Common myeloid progenitor, CD34-positive (primary cell): ENCODE results near the gene DUSP9. TPM values are rescaled to one million over a fixed set of nuclear protein-coding genes. Genes with fewer than 3 reads are reported as not detected.
A peak's percentile ranks its signal among the peaks of the same experiment; 100 is the strongest.

ENCODE experiments used
- CTCF ChIA-PET: fragments of 350-600 bp; sonication (Branson Sonifier 250); formaldehyde crosslinking; loops from one replicate; lab custom pipeline; 2021; ENCODE audit warnings: antibody characterized with exemption; lab: Charles Lee
- POLR2A ChIA-PET: fragments of 350-600 bp; sonication (Branson Sonifier 250); formaldehyde crosslinking; loops from one replicate; lab custom pipeline; 2021; ENCODE audit warnings: antibody characterized with exemption; lab: Charles Lee
- DNase-seq, 3 donors: peaks; one replicate each; pipeline versions ENCODE4 v3.0.0 to v3.0.0-alpha.2; 2013
- H3K27ac ChIP-seq, 2 experiments: 1 replicate in 1 of 2; 2 replicates in 1 of 2; pipeline ENCODE4 v1.7.0; 2013; ENCODE audit warnings: inconsistent platforms in 2 of 2, low read length in 2 of 2, mild to moderate bottlenecking in 2 of 2, low read depth in 1 of 2, moderate library complexity in 1 of 2; ENCODE audit not compliant: severe bottlenecking in 2 of 2, insufficient read depth in 1 of 2, poor library complexity in 1 of 2
- H3K27me3 ChIP-seq, 5 experiments: replicated peaks in 2 of 5; 1 replicate in 3 of 5; 2 replicates in 2 of 5; pipeline versions ENCODE4 v1.6.1 to v1.7.0; 2013; ENCODE audit warnings: low read length in 4 of 5, mild to moderate bottlenecking in 2 of 5, moderate library complexity in 2 of 5, inconsistent platforms in 1 of 5; ENCODE audit not compliant: insufficient read depth in 5 of 5, control insufficient read depth in 4 of 5
- H3K36me3 ChIP-seq, 4 experiments: 1 replicate in 2 of 4; 2 replicates in 2 of 4; pipeline versions ENCODE4 v1.6.1 to v1.7.0; 2013; ENCODE audit warnings: low read length in 3 of 4, control low read depth in 1 of 4, mild to moderate bottlenecking in 1 of 4; ENCODE audit not compliant: control insufficient read depth in 4 of 4, insufficient read depth in 4 of 4
- H3K4me1 ChIP-seq, 4 experiments: 1 replicate in 3 of 4; 2 replicates in 1 of 4; pipeline versions ENCODE4 v1.6.1 to v1.7.1; 2013; ENCODE audit warnings: low read length in 3 of 4, mild to moderate bottlenecking in 3 of 4, control low read depth in 1 of 4, inconsistent platforms in 1 of 4, moderate library complexity in 1 of 4; ENCODE audit not compliant: control insufficient read depth in 4 of 4, insufficient read depth in 4 of 4; ENCODE audit errors: control extremely low read depth in 1 of 4
- H3K4me3 ChIP-seq, 7 experiments: 1 replicate in 4 of 7; 2 replicates in 3 of 7; pipeline versions ENCODE4 v1.5.1 to v1.7.0; 2013; ENCODE audit warnings: mild to moderate bottlenecking in 7 of 7, low read length in 6 of 7, moderate library complexity in 6 of 7, inconsistent platforms in 2 of 7, low read depth in 2 of 7, control low read depth in 1 of 7; ENCODE audit not compliant: insufficient read depth in 4 of 7, control insufficient read depth in 1 of 7; ENCODE audit errors: extremely low read depth in 1 of 7
- H3K9me3 ChIP-seq, 5 experiments: 1 replicate in 4 of 5; 2 replicates in 1 of 5; pipeline versions ENCODE4 v1.6.1 to v1.7.1; 2013; ENCODE audit warnings: low read length in 4 of 5, mild to moderate bottlenecking in 2 of 5, inconsistent platforms in 1 of 5, low read depth in 1 of 5, moderate library complexity in 1 of 5; ENCODE audit not compliant: control insufficient read depth in 4 of 5, insufficient read depth in 2 of 5; ENCODE audit errors: control extremely low read depth in 1 of 5
- WGBS: methylation state at CpG from one replicate; pipeline ENCODE4 v1.1.5; 2013; ENCODE audit not compliant: insufficient coverage; 5-methylcytosine and 5-hydroxymethylcytosine counted together
- polyA plus RNA-seq: library from polyadenylated mRNA; unstranded; fragments of 120-200 nt; gene quantifications from one replicate; pipeline ENCODE4 v1.2.1, GENCODE V29; 2013

DUSP9 gene, protein sequence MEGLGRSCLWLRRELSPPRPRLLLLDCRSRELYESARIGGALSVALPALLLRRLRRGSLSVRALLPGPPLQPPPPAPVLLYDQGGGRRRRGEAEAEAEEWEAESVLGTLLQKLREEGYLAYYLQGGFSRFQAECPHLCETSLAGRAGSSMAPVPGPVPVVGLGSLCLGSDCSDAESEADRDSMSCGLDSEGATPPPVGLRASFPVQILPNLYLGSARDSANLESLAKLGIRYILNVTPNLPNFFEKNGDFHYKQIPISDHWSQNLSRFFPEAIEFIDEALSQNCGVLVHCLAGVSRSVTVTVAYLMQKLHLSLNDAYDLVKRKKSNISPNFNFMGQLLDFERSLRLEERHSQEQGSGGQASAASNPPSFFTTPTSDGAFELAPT
- polyA plus RNA-seq, result not detected

DNA sequence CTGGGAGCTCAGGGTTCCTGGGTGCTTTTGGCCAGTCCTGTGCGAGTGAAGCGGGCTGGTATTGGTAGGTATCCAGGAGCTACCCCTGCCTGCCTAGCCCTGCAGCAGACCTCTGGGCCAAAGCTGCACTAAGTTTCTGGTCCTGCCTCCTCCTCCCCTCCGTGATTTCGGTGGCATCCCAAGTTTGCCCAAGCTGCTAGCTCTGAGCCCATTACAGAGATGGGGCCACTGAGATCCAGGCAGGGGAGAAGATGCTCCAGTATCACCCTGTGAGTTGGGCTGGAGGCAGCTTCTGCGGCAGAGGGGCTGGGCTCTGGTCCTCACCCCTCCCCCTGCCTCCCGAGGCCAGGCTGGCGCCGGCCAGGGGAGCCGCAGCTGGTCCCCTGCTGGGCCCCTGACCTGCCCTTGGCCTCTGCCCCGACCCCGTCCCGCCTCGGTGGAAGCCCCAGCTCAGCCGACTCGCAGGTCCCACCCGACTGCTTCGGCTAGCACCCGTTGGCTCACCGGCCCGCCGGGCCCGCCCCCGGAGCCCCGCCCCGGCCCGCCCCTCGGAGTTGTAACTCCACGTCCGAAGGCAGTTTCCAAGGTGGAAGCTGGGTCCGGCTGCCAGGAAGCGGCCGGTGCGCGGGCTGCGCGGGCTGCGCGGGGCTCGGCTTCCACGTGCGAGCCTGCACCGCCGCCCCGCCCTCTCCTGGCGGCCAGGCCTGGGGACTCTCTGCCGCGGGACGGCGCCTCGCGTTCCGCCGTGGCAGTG lies at the start of gene DUSP9:
Gene DUSP9, plus strand, starts transcription at position 584 of the 754 bp plus-strand sequence. CDS start 751 bp downstream, outside the sequence.
- peaks cover 0 to 5% (median 0%) of the 10 kb centered on the region in 5 experiments for H3K9me3 ChIP-seq
- H3K27ac ChIP-seq, result no peak within 1 kb of the TSS
- POLR2A ChIA-PET, result no interaction called here
- peak within 1 kb of the TSS in 1 of 7 experiments; percentile 36 for H3K4me3 ChIP-seq
- H3K4me1 ChIP-seq, result peaks cover 0 to 17% (median 5%) of the 10 kb centered on the region in 4 experiments
- 31% methylated on average over 38 of the region's 53 CpGs for WGBS
- H3K27me3 ChIP-seq, result peaks cover 0 to 72% (median 24%) of the 10 kb centered on the region in 5 experiments
- CTCF ChIA-PET, result interaction anchor here (0.8 to 3.5 kb wide), 10 partner anchors 11 to 107 kb away, joined by 3 to 16 read pairs (median 4); no protein-coding TSS in a partner anchor
- peak in 2 of 3 donors; percentile 17 to 26 for DNase-seq
- no peaks in the 10 kb centered on the region for H3K36me3 ChIP-seq

DNA sequence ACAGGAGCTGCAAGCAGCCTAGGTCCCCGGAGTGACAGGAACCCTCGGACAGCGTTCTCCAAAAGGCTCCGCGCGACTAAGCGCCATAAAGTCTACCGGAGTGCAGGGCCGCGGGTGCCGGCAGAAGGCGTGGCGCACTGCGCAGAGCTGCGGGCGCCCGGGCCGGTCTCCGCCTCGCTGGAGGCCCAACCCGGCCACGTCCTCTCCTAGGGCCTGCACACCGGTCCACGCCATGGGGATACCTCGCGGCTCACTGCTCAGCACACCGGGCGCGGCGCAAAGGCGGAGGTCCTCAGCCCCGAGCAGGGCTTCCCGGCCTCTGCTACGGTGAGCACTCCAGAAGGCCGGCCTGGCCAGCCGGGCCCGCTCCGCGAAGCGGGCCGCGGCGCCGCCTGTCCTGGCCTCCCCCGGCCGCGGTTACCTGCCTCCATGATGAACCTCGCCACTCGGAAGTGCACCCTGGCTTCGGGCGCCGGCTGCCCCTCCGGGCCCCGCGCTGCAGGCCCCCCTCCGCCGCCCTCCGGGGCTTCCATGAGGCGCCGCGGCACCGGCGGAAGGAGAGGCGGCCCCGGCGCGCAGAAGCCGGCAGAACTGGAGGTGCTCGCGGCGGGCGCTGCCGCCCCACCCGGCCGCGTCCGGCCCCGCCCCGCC lies 48.3 kb upstream of the DUSP9 start, which contains the start of gene CCNQ:
Gene CCNQ, minus strand, starts transcription at position 599 of the 651 bp plus-strand sequence. Its CDS starts 66 bp downstream, at position 533.
- Histone ChIP-seq H3K4me1 (peaks cover 6 to 21% (median 10%) of the 10 kb centered on the region in 4 experiments), H3K27me3 (peaks cover 0 to 27% (median 0%) of the 10 kb centered on the region in 5 experiments), H3K36me3 (peaks cover 2 to 18% (median 7%) of the 10 kb centered on the region in 4 experiments), H3K27ac (peak within 1 kb of the TSS in 1 of 2 experiments; percentile 58), H3K4me3 (peak within 1 kb of the TSS; percentile 61 to 89 (median 75)), H3K9me3 (peaks cover 0 to 10% (median 0%) of the 10 kb centered on the region in 5 experiments)
- POLR2A ChIA-PET, result interaction anchor here (1.3 kb wide), 1 partner anchor 29 kb away, joined by 3 read pairs; no protein-coding TSS in a partner anchor
- CTCF ChIA-PET, result interaction anchor here (0.8 to 0.9 kb wide), 2 partner anchors 43 to 59 kb away, joined by 3 to 4 read pairs; no protein-coding TSS in a partner anchor
- DNase-seq, result peak; percentile 14 to 58 (median 41)
- 29% methylated on average over 54 of the region's 79 CpGs for WGBS

GRCh38 chrX:153599192-153600031 lies 47.6 kb upstream of the DUSP9 start:
- H3K36me3 ChIP-seq, result peaks cover 0 to 11% (median 3%) of the 10 kb centered on the region in 4 experiments
- H3K27me3 ChIP-seq, result peaks cover 0 to 25% (median 0%) of the 10 kb centered on the region in 5 experiments
- peak overlapping the region in 1 of 2 experiments; percentile 58 for H3K27ac ChIP-seq
- peak overlapping the region; percentile 61 to 89 (median 75) for H3K4me3 ChIP-seq
- POLR2A ChIA-PET, result interaction anchor here (1.3 kb wide), 1 partner anchor 30 kb away, joined by 3 read pairs; no protein-coding TSS in a partner anchor
- DNase-seq, result peak; percentile 81 to 90 (median 89)
- CTCF ChIA-PET, result interaction anchor here (0.7 to 2.9 kb wide), 5 partner anchors 10 to 47 kb away, joined by 3 to 14 read pairs (median 3); no protein-coding TSS in a partner anchor
- H3K9me3 ChIP-seq, result peaks cover 0 to 10% (median 0%) of the 10 kb centered on the region in 5 experiments
- WGBS, result 26% methylated on average over 58 of the region's 79 CpGs
- H3K4me1 ChIP-seq, result peaks cover 6 to 21% (median 10%) of the 10 kb centered on the region in 4 experiments

DNA sequence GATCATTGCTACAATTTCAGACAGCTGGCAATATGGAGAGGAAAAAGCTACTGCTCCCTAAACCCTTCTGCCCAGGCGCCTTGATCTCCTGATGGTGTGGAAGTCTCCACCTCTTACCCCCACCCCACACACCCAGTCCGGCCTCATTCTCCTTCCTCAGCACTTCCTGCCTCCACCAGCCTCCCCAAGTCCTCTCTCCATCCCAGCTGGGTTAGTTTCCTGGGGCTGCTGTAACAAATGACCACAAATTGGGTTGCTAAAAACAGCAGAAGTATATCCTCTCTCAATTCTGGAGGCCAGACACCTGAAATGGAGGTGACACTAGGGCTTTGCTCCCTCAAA lies 47.0 kb upstream of the DUSP9 start:
- Histone ChIP-seq H3K27ac (no peak overlapping the region), H3K27me3 (peaks cover 0 to 24% (median 0%) of the 10 kb centered on the region in 5 experiments), H3K4me3 (peak overlapping the region in 6 of 7 experiments; percentile 68 to 89 (median 80)), H3K9me3 (peaks cover 0 to 10% (median 0%) of the 10 kb centered on the region in 5 experiments), H3K4me1 (peaks cover 6 to 21% (median 10%) of the 10 kb centered on the region in 4 experiments), H3K36me3 (peaks cover 0 to 8% (median 3%) of the 10 kb centered on the region in 4 experiments)
- CTCF ChIA-PET, result interaction anchor here (0.7 to 2.9 kb wide), 6 partner anchors 9 to 48 kb away, joined by 3 to 14 read pairs (median 3); no protein-coding TSS in a partner anchor
- 45% methylated on average over 2 of the region's 2 CpGs for WGBS
- peak in 1 of 3 donors; percentile 4 for DNase-seq
- POLR2A ChIA-PET, result no interaction called here

DNA sequence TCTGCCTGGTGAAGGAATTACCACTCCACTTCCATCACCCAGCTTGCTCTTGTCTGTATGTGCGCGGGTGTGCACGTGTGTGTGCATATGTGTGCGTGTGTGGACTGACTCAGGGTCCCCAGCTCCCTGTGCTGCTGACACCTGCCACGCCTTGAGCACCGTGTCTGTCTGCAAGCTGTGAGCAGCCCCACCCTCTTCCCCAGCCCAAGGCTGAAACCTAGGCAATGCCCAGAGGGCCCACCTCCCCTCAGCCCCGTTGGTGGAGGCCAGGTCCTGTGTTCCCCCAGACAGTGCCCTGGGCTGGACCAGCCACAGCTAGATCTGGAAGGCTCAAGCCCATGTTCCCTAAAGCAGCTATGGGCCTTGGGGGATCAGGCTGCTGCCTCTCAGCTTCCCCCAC lies 46.1 kb upstream of the DUSP9 start:
- H3K9me3 ChIP-seq, result peaks cover 0 to 10% (median 0%) of the 10 kb centered on the region in 5 experiments
- no peak overlapping the region for H3K4me3 ChIP-seq
- 91% methylated on average over 7 of the region's 7 CpGs for WGBS
- no peak for DNase-seq
- no peak overlapping the region for H3K27ac ChIP-seq
- CTCF ChIA-PET, result interaction anchor here (1.0 to 2.9 kb wide), 4 partner anchors 9 to 47 kb away, joined by 3 to 14 read pairs (median 4); no protein-coding TSS in a partner anchor
- H3K36me3 ChIP-seq, result peaks cover 0 to 2% (median under 1%) of the 10 kb centered on the region in 4 experiments
- POLR2A ChIA-PET, result no interaction called here
- H3K27me3 ChIP-seq, result peaks cover 0 to 24% (median 0%) of the 10 kb centered on the region in 5 experiments
- peaks cover 6 to 21% (median 10%) of the 10 kb centered on the region in 4 experiments for H3K4me1 ChIP-seq
